Suprapubic skin (tissue), 3 donors: ENCODE data around the gene PDCD7.

ENCODE experiments used
- EP300 ChIP-seq: sonication (generic); formaldehyde crosslinking; IDR thresholded peaks from one replicate; pipeline ENCODE4 v1.6.1; 2017; ENCODE audit warnings: antibody characterized with exemption
- POLR2A ChIP-seq, 2 donors: fragments of 450-650 bp; IDR thresholded peaks; one replicate each; pipeline ENCODE4 v1.6.1; 2017; ENCODE audit warnings: antibody characterized with exemption in 2 of 2, mild to moderate bottlenecking in 2 of 2, moderate library complexity in 2 of 2
- TF ChIP-seq, protein P1 (sequence below), 2 donors: fragments of 200-600 bp in 1 of 2; fragments of 450-650 bp in 1 of 2; sonication (generic) in 1 of 2; IDR thresholded peaks; one replicate each; pipeline ENCODE4 v1.5.1; 2016 to 2019; ENCODE audit warnings: antibody characterized with exemption in 2 of 2, mild to moderate bottlenecking in 1 of 2, moderate library complexity in 1 of 2

DNA sequence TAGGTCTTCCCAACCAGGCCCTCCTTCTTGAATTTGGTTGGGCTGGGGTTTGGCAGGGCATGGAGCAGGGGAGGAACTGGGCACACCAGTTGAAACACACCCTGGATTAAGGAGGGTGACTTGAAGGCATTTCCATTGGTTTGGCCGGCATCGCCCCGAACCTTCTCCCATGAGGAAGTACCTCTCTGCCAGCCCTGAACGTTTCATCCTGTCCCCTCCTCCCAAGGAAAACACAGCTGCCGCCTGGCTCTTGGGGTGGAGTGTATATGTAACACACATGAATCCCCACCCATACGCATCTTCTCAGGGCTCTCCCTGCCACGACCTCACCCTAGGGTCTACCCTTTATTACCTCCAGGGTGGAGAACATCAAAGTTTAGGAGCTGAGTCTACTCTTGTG lies 33.2 kb downstream of the PDCD7 start:
- TF ChIP-seq, protein P1, sequence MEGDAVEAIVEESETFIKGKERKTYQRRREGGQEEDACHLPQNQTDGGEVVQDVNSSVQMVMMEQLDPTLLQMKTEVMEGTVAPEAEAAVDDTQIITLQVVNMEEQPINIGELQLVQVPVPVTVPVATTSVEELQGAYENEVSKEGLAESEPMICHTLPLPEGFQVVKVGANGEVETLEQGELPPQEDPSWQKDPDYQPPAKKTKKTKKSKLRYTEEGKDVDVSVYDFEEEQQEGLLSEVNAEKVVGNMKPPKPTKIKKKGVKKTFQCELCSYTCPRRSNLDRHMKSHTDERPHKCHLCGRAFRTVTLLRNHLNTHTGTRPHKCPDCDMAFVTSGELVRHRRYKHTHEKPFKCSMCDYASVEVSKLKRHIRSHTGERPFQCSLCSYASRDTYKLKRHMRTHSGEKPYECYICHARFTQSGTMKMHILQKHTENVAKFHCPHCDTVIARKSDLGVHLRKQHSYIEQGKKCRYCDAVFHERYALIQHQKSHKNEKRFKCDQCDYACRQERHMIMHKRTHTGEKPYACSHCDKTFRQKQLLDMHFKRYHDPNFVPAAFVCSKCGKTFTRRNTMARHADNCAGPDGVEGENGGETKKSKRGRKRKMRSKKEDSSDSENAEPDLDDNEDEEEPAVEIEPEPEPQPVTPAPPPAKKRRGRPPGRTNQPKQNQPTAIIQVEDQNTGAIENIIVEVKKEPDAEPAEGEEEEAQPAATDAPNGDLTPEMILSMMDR (IDR thresholded peaks at IDR 0.05) = no peak
- TF ChIP-seq POLR2A (IDR thresholded peaks at IDR 0.05) (no peak), EP300 (no peak)
